MCF 10A (cell line): Measurements from ENCODE around the gene CYP27A1. TPM values are rescaled to one million over a fixed set of nuclear protein-coding genes. Genes with fewer than 3 reads are reported as not detected.

Experiments
- Bru-seq: library from RNA; stranded (reverse); fragments of 400-500 nt; gene quantifications from one replicate; lab custom pipeline; 2021; lab: Mats Ljungman, UMichigan
- BruChase-seq, 2 experiments: library from RNA; stranded (reverse); fragments of 400-500 nt; gene quantifications; one replicate each; lab custom pipeline; 2021; lab: Mats Ljungman, UMichigan
- BruUV-seq: library from RNA; stranded (reverse); fragments of 400-500 nt; replicated peaks from 2 replicates; lab custom pipeline; 2021; lab: Mats Ljungman, UMichigan
- CTCF ChIA-PET: fragments of 300-600 bp; sonication (Branson Sonifier 250); formaldehyde crosslinking; extraction: SDS; loops from one replicate; lab custom pipeline; 2021; ENCODE audit warnings: antibody characterized with exemption, inconsistent platforms; lab: Yijun Ruan, JAX
- POLR2A ChIA-PET: fragments of 300-600, 350-650 bp; sonication (Branson Sonifier 250); formaldehyde crosslinking; extraction: SDS; loops from one replicate; lab custom pipeline; 2020; ENCODE audit warnings: antibody characterized with exemption, inconsistent platforms; lab: Yijun Ruan, JAX
- DNase-seq: peaks from one replicate; pipeline ENCODE4 v3.0.0-alpha.2; 2018; ENCODE audit not compliant: unreplicated experiment
- H3K27ac Mint-ChIP-seq: one replicate; pipeline ENCODE4 v1.8.0; 2022; ENCODE audit warnings: mild to moderate bottlenecking, low read depth, mixed read lengths; ENCODE audit not compliant: unreplicated experiment
- H3K27me3 Mint-ChIP-seq: one replicate; pipeline ENCODE4 v1.8.0; 2022; ENCODE audit warnings: mixed read lengths; ENCODE audit not compliant: insufficient read depth, unreplicated experiment
- H3K36me3 Mint-ChIP-seq: one replicate; pipeline ENCODE4 v1.8.0; 2022; ENCODE audit warnings: mild to moderate bottlenecking, moderate library complexity, mixed read lengths; ENCODE audit not compliant: insufficient read depth, unreplicated experiment
- H3K4me1 Mint-ChIP-seq: one replicate; pipeline ENCODE4 v1.8.0; 2022; ENCODE audit warnings: mixed read lengths; ENCODE audit not compliant: insufficient read depth, unreplicated experiment
- H3K4me3 Mint-ChIP-seq: one replicate; pipeline ENCODE4 v1.8.0; 2022; ENCODE audit warnings: mild to moderate bottlenecking, moderate library complexity, mixed read lengths; ENCODE audit not compliant: unreplicated experiment
- H3K9me3 Mint-ChIP-seq: one replicate; pipeline ENCODE4 v1.8.0; 2022; ENCODE audit warnings: mixed read lengths; ENCODE audit not compliant: unreplicated experiment
- CTCF ChIP-seq: fragments of 200-600 bp; IDR thresholded peaks from one replicate; pipeline ENCODE4 v1.8.0; 2022; ENCODE audit warnings: antibody characterized with exemption, mild to moderate bottlenecking; ENCODE audit not compliant: unreplicated experiment
- intact Hi-C: fragments of 100-400 bp; cut with micrococcal nuclease; formaldehyde crosslinking; loops from 2 replicates; pipeline ENCODE4 v1.14.1; 2022
- long read RNA-seq: library from polyadenylated mRNA; stranded (forward); transcript quantifications from one replicate; pipeline ENCODE4 v2.0.0, GENCODE V29; 2022
- total RNA-seq: library from RNA; stranded (reverse); gene quantifications from 2 replicates; pipeline ENCODE4 v1.2.3, GENCODE V29; 2022

CYP27A1 gene
- total RNA-seq (0.12 TPM in 1 of 2 replicates, not detected in the other), Bru-seq, nascent RNA (percentile 27 among the genes with signal in this experiment), BruChase-seq, experiment 1, labeled RNA remaining after a 6-hour chase (percentile 67 among the genes with signal in this experiment), BruChase-seq, experiment 2, labeled RNA remaining after a 2-hour chase (percentile 44 among the genes with signal in this experiment)
- long read RNA-seq = 0 reads

- Mint-ChIP-seq H3K4me1 (no peaks in the 10 kb centered on the region), H3K9me3 (peaks cover 7% of the 10 kb centered on the region), H3K27me3 (no peaks in the 10 kb centered on the region), H3K27ac (no peak within 1 kb of the TSS), H3K36me3 (no peaks in the 10 kb centered on the region), H3K4me3 (no peak within 1 kb of the TSS)
- POLR2A ChIA-PET = interaction anchor here (1.0 kb wide), 1 partner anchor 8 kb away, joined by 3 read pairs; no protein-coding TSS in a partner anchor
- no peak for DNase-seq
- CTCF ChIA-PET = no interaction called here
- TF ChIP-seq CTCF = no peak
- intact Hi-C loops = no loop called here
- no TSS peak for BruUV-seq
Measured at GRCh38 chr2:218781691-218782527, at the start of gene CYP27A1. TSS of gene CYP27A1 (plus strand) at chr2:218782147. CDS start at chr2:218782183, 36 bp downstream.

DNA sequence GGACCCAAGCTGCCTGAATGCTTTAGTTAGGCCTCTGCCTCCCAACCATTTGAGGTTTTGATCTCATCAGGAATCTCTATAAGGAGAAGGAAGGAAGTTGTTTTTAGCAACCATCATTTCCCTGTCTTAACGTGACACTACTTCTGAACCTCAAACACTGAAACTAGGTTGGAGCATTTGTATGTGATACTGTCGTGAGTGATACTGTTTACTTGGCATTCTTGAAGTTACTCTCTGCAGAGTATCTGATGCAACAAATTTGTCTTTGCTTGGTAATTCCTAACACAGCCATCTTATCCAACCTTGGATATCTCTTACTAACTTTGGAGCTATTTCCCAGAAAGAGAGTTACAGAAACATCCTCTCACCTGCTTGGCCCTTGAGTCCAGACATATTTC is 49.2 kb upstream of the CYP27A1 start:
- no TSS peak for BruUV-seq
- Mint-ChIP-seq H3K9me3 (peaks cover 3% of the 10 kb centered on the region), H3K27ac (peak overlapping the region; percentile 83), H3K27me3 (no peaks in the 10 kb centered on the region), H3K4me1 (peaks cover 37% of the 10 kb centered on the region), H3K4me3 (no peak overlapping the region), H3K36me3 (peaks cover 17% of the 10 kb centered on the region)
- no peak for TF ChIP-seq CTCF
- ChIA-PET POLR2A (interaction anchor here (2.0 to 3.0 kb wide), 4 partner anchors 11 to 117 kb away, joined by 7 to 19 read pairs (median 14); partner anchors contain the start of genes RNF25, STK36 and TTLL4), CTCF (interaction anchor here (1.0 to 3.6 kb wide), 2 partner anchors 14 to 22 kb away, joined by 3 to 21 read pairs; partner anchors contain the start of gene TTLL4)
- DNase-seq = no peak
- intact Hi-C loops = loop anchor here (5.0 kb wide), 1 partner anchor 75 kb away; the partner anchor contains the start of genes BCS1L and ZNF142

GRCh38 chr2:218733171-218734021 is 48.6 kb upstream of the CYP27A1 start:
- no TSS peak for BruUV-seq
- CTCF ChIA-PET = interaction anchor here (1.0 to 3.6 kb wide), 3 partner anchors 14 to 114 kb away, joined by 3 to 21 read pairs (median 4); partner anchors contain the start of gene TTLL4
- DNase-seq = peak; percentile 91
- Mint-ChIP-seq H3K27me3 (no peaks in the 10 kb centered on the region), H3K9me3 (no peaks in the 10 kb centered on the region), H3K27ac (peak overlapping the region; percentile 83), H3K36me3 (peaks cover 20% of the 10 kb centered on the region), H3K4me1 (peaks cover 37% of the 10 kb centered on the region), H3K4me3 (peak overlapping the region; percentile 38)
- POLR2A ChIA-PET = interaction anchor here (2.7 kb wide), 1 partner anchor 11 kb away, joined by 17 read pairs; no protein-coding TSS in a partner anchor
- TF ChIP-seq CTCF = no peak
- intact Hi-C loops = loop anchor here (5.0 kb wide), 1 partner anchor 76 kb away; the partner anchor contains the start of genes BCS1L and ZNF142
